BE2C (cell line): ENCODE data around the gene CUBN.

Experiments used
- DNase-seq: peaks from one replicate; pipeline ENCODE4 v3.0.0-alpha.2; 2020
- H3K27me3 ChIP-seq: fragments of 250-450 bp; sonication (Bioruptor Pico); 2 replicates; pipeline ENCODE4 v1.5.1; 2020; ENCODE audit warnings: mild to moderate bottlenecking
- H3K36me3 ChIP-seq: fragments of 250-450 bp; sonication (Bioruptor Pico); 2 replicates; pipeline ENCODE4 v1.5.1; 2020; ENCODE audit warnings: mild to moderate bottlenecking
- H3K4me1 ChIP-seq: fragments of 250-450 bp; sonication (Bioruptor Pico); 2 replicates; pipeline ENCODE4 v1.5.1; 2020
- H3K4me3 ChIP-seq: 2 replicates; pipeline ENCODE4 v1.5.1; 2011; ENCODE audit warnings: low read depth, low read length
- H3K9me3 ChIP-seq: fragments of 250-450 bp; sonication (Bioruptor Pico); 2 replicates; pipeline ENCODE4 v1.5.1; 2020
- CTCF ChIP-seq: IDR thresholded peaks from 2 replicates; pipeline ENCODE4 v1.5.1; 2012; ENCODE audit warnings: mild to moderate bottlenecking, low read depth, low read length

CUBN gene

GRCh38 chr10:17003651-17004286 is 125.8 kb downstream of the CUBN start:
- Histone ChIP-seq H3K9me3 (peaks cover 5% of the 10 kb centered on the region; the same call in 1 of the 2 replicates), H3K27me3 (no peaks in the 10 kb centered on the region), H3K4me1 (no peaks in the 10 kb centered on the region), H3K36me3 (no peaks in the 10 kb centered on the region), H3K4me3 (no peak overlapping the region)
- DNase-seq: peak; percentile 34
- TF ChIP-seq CTCF: no peak

DNA sequence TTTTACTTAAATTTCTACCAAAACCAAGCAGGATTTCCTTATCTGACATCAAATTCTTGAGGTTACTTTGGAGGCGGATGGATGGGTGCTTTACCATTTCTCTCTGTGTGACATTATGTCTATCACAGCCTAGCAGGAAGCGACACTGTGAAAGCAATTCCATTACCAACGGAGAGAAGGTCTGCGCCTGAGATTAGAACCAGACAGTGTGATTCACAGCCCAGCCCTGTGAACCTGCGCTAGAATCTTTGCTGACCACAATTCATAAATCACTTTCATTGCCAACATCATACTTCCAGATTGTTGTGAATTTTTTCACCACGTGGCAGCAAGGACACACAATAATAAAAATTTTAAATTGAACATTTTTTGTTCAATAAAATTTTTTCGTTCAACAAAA is 126.5 kb downstream of the CUBN start:
- no peaks in the 10 kb centered on the region for H3K36me3 ChIP-seq
- no peak for TF ChIP-seq CTCF
- no peak for DNase-seq
- H3K4me1 ChIP-seq: no peaks in the 10 kb centered on the region
- H3K27me3 ChIP-seq: no peaks in the 10 kb centered on the region
- H3K9me3 ChIP-seq: peaks cover 5% of the 10 kb centered on the region; the same call in 1 of the 2 replicates
- H3K4me3 ChIP-seq: no peak overlapping the region

DNA sequence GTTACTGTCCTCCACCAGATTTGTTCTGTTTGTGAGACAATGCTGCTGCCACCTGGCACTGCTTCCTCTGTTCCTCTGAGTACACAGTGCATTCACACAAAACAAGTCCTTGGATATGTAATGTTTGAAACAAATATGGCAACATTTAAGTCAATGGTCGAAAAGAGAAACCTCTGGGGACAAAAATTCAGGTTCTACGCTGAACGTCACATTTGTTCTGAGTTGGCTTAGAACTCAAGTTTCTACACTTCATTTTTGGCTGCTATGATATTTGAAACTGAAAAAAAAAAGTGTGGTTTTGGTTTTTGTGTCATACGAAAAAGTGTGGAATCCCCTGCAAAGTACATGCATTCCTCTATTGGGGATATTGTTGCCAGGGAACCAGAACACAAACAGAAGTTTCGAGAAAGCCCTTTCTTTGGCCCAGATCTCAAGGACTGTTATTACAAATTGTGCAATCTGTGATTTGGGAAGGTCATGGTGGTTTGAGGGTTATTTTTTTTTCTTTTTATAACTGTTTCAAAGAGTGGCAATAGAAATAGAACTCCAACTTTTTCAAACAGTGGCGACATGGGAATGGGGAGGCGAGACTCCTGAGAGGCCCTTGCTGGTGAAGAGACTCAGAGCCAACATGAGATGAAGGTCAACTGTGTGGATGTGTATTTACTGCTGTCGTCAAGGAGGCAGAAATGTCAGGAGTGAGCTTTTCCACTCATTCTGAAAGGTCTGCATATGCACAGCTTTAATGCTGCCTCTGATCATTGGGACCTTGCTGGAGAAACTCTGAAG is 127.5 kb downstream of the CUBN start:
- Histone ChIP-seq H3K36me3 (no peaks in the 10 kb centered on the region), H3K4me3 (no peak overlapping the region), H3K9me3 (peaks cover 5% of the 10 kb centered on the region; the same call in 1 of the 2 replicates), H3K27me3 (no peaks in the 10 kb centered on the region), H3K4me1 (no peaks in the 10 kb centered on the region)
- no peak for DNase-seq
- TF ChIP-seq CTCF: no peak

- no peaks in the 10 kb centered on the region for H3K36me3 ChIP-seq
- TF ChIP-seq CTCF: no peak
Measured at GRCh38 chr10:17001297-17001744, 128.3 kb downstream of the CUBN start.

DNA sequence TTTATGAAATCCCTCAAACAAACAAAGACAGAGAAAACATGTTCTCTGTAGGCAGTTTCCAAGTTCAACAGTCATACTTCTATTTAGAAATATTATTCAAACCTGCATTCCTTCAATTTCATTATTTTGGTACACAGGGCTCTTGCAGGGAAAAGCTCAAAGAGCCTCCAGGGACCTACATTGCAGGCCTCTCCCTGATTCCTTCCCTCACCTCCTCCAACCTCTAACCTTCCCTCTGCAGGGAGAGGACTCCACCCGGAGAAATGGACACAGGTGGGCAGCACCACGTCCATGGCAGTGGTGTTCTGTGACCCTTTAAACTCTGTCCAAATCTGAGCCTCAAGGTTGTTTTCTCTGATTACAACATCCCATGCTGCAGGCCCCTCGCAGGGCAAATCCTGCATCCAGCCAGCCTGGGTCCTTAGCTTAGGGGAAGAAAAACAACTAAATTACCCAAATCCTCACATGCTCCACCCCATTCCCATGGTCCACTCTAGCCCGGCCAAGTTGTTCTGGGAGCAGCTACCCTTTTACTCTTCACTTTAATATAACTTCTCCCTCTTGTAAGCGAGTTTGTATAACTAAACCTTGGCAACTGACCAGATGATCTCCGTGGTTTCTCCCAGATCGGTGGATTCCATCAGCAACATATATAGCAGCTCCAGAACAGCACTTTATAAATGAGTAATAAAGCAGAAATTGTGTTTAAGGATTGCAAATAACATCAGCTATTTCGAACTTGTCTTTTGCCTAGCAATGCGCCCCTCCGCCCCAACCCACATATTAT is 129.8 kb downstream of the CUBN start:
- no peaks in the 10 kb centered on the region; the same call in 1 of the 2 replicates for H3K4me1 ChIP-seq

More at GRCh38 chr10:17001297-17001744, 128.3 kb downstream of the CUBN start:
- DNase-seq: peak; percentile 12
- no peaks in the 10 kb centered on the region for H3K4me1 ChIP-seq
- peaks cover 5% of the 10 kb centered on the region; the same call in 1 of the 2 replicates for H3K9me3 ChIP-seq
- no peaks in the 10 kb centered on the region for H3K27me3 ChIP-seq
- H3K4me3 ChIP-seq: no peak overlapping the region

More for the DNA sequence above, 129.8 kb downstream of the CUBN start:
- Histone ChIP-seq H3K9me3 (peaks cover 5% of the 10 kb centered on the region; the same call in 1 of the 2 replicates), H3K36me3 (no peaks in the 10 kb centered on the region), H3K27me3 (no peaks in the 10 kb centered on the region), H3K4me3 (no peak overlapping the region)
- no peak for DNase-seq
- no peak for TF ChIP-seq CTCF
